Glutamatergic neuron (in vitro differentiated cells): ENCODE results near the gene USE1. TPM values are rescaled to one million over a fixed set of nuclear protein-coding genes. Genes with fewer than 3 reads are reported as not detected.

Experiments
- DNase-seq: peaks from one replicate; pipeline ENCODE4 v3.0.0; 2022
- H3K27ac Mint-ChIP-seq: one replicate; pipeline ENCODE4 v1.8.0; 2020; ENCODE audit warnings: mild to moderate bottlenecking, mixed read lengths, inconsistent platforms; ENCODE audit not compliant: unreplicated experiment
- H3K27me3 Mint-ChIP-seq: one replicate; pipeline ENCODE4 v1.8.0; 2020; ENCODE audit warnings: mild to moderate bottlenecking, moderate library complexity, mixed read lengths, inconsistent platforms; ENCODE audit not compliant: unreplicated experiment
- H3K36me3 Mint-ChIP-seq: one replicate; pipeline ENCODE4 v1.8.0; 2020; ENCODE audit warnings: mild to moderate bottlenecking, mixed read lengths, inconsistent platforms; ENCODE audit not compliant: unreplicated experiment
- H3K4me1 Mint-ChIP-seq: one replicate; pipeline ENCODE4 v1.8.0; 2020; ENCODE audit warnings: mild to moderate bottlenecking, low read depth, mixed read lengths, inconsistent platforms; ENCODE audit not compliant: unreplicated experiment
- H3K4me3 Mint-ChIP-seq: one replicate; pipeline ENCODE4 v1.8.0; 2020; ENCODE audit warnings: mild to moderate bottlenecking, mixed read lengths, inconsistent platforms; ENCODE audit not compliant: unreplicated experiment
- H3K9me3 Mint-ChIP-seq: one replicate; pipeline ENCODE4 v1.8.0; 2020; ENCODE audit warnings: mild to moderate bottlenecking, moderate library complexity, mixed read lengths, inconsistent platforms; ENCODE audit not compliant: unreplicated experiment
- total RNA-seq: library from RNA; stranded (reverse); fragmentation: NEBNext Ultra II Directional; extraction: Animal tissue kit (Norgen Biotek cat#: 25700); gene quantifications from one replicate; pipeline ENCODE4 v1.2.1, GENCODE V29; 2021; ENCODE audit not compliant: unreplicated experiment
- TF ChIP-seq, protein P1 (sequence below): fragments of 200-600 bp; sonication (generic); IDR thresholded peaks from one replicate; pipeline ENCODE4 v1.5.0; 2021; ENCODE audit not compliant: partially characterized antibody, unreplicated experiment

USE1 gene
- total RNA-seq, 1 donor from 2014 or later: 14.9 TPM

DNA sequence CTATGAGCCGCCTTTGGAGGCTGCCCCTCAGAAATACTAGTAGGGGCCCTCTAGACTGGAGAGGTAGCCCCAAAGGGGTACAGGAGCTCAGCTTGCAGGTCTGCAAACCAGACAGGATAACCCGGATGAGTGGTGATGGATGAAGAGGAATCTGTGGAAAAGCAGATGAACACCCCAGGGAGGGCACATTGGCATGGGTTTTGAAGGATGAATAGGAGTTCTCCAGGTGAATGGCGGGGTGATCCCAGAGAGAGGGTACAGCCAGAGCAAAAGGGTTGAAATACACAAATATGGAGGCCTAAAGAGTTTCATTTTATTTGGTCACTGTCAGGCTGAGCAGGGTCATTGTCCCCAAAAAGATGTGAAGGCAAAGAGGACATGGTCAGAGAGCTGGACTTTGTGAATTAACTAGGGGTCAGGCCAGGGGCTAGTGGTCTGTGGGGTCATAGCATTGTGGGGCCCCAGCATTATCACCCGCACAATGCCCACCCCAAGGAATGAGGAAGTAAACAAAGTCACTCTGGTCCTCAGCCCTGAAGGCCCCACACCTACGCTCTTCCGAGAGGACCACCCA is 25.8 kb downstream of the USE1 start:
- no peak for DNase-seq
- Mint-ChIP-seq H3K36me3 (no peaks in the 10 kb centered on the region), H3K9me3 (peaks cover 6% of the 10 kb centered on the region), H3K4me3 (peak overlapping the region; percentile 55), H3K4me1 (peaks cover 7% of the 10 kb centered on the region), H3K27ac (peak overlapping the region; percentile 17), H3K27me3 (peaks cover 9% of the 10 kb centered on the region)
- TF ChIP-seq, protein P1, sequence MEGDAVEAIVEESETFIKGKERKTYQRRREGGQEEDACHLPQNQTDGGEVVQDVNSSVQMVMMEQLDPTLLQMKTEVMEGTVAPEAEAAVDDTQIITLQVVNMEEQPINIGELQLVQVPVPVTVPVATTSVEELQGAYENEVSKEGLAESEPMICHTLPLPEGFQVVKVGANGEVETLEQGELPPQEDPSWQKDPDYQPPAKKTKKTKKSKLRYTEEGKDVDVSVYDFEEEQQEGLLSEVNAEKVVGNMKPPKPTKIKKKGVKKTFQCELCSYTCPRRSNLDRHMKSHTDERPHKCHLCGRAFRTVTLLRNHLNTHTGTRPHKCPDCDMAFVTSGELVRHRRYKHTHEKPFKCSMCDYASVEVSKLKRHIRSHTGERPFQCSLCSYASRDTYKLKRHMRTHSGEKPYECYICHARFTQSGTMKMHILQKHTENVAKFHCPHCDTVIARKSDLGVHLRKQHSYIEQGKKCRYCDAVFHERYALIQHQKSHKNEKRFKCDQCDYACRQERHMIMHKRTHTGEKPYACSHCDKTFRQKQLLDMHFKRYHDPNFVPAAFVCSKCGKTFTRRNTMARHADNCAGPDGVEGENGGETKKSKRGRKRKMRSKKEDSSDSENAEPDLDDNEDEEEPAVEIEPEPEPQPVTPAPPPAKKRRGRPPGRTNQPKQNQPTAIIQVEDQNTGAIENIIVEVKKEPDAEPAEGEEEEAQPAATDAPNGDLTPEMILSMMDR: no peak

DNA sequence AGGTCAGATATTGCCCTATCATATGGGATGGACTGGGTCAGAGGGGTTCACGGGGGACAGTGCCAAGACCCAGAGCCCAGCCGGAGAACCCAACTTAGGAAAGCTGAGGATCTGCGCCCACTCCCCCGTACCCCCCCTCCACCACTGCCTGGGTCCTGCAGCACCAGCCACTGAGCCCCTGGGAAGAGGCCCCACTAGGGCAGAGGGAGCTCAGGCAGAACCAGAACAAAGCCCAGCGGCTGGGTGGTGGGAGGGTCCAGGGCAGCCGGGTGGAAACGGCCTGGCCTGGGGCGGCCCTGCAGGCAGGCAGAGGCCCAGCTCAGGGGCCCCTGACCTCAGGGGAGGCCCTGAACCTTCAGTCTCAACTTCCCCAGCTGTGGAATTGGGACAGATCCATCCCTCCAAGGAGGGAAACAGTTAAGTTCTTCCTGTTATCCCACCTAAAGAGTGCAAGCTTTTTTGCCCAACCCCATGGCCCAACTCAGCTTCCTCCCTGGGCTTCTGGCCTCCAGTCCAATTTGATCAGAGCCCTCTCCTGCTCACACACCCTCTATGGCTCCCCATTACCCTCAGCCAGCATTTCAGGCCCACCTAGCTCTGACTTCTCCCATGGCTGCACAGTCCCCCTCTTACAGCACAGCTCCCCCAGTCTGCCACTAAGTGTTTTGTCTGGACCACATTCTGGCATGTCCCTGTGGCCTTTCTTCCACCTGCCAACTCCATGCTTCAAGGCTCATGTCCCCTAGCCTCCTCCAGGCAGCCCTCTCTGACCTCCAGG is 27.5 kb downstream of the USE1 start:
- TF ChIP-seq, protein P1: no peak
- Mint-ChIP-seq H3K36me3 (no peaks in the 10 kb centered on the region), H3K27me3 (peaks cover 12% of the 10 kb centered on the region), H3K27ac (peak overlapping the region; percentile 65), H3K4me3 (peak overlapping the region; percentile 96), H3K4me1 (peaks cover 13% of the 10 kb centered on the region), H3K9me3 (peaks cover 11% of the 10 kb centered on the region)
- no peak for DNase-seq

DNA sequence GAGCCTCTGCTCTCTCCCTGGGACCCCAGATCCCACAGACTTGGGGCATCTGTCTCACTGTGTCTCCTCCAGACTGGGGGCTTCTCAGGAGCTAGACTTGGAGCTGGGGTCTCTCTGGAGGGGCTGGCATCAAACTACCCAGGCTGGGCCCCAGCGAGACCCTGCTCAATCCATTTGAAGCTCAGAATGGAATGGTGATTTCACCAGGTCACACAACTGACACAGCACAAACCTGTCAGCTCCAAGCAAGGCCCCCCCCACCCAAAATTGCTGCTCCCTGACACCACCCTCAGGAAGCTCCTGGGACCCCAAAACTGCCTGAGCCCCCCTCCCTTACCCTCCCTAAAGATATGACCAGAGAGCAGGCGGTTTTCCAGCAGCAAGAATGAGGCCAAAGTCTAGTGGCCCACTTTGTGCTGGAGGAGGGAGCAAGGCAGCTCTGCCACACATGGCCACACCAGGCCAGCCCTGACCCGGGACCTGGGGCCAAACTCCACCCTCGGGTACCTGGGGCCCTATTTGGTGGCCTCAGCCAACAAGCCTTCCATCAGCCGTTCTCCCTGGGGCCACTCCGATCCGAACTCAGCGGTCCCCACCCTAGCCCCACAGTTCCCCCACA is 28.2 kb downstream of the USE1 start:
- Mint-ChIP-seq H3K9me3 (peaks cover 8% of the 10 kb centered on the region), H3K36me3 (no peaks in the 10 kb centered on the region), H3K4me3 (peak overlapping the region; percentile 96), H3K27me3 (peaks cover 11% of the 10 kb centered on the region), H3K27ac (peak overlapping the region; percentile 96), H3K4me1 (peaks cover 17% of the 10 kb centered on the region)
- no peak for DNase-seq
- TF ChIP-seq, protein P1: no peak

DNA sequence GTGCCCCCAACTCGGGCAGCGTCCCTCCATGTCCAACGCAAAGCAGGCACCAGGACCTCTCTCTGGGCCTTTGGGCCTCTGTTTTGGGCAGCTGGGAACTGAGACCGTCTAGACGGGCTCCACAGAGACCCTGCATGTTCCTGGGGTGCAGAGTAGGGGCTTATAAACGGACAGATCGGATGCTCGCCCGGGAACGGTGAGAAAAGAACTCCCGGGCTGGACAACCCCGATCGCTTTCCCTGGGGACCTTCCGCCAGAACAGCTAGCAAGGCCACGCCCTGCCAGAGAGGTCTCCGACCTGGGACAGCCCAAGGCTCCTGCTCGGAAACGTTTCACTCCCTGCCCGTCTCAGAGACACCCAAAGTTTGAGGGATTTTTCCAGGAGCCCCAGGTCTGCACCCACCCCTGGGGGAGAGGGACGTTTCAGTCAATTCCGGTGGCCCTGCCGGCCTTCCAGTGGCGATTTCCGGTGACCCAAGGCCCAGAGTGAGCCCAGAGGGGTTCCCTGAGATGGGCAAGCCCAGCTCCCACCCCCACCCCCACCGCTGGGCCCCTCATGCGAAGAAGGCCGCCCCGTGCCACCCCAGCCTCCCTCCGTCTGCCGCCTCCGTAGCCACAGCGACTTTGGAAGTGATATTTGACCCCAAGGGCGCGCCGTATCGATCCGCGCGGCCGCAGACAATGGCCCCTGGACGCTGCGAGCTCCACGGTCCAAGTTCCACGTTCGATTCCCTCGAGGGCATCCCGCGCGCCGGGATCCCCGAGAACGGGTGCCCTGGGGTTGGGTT is 28.9 kb downstream of the USE1 start:
- H3K27ac Mint-ChIP-seq: peak overlapping the region; percentile 96
- peak; percentile 83 for DNase-seq
- H3K4me3 Mint-ChIP-seq: peak overlapping the region; percentile 96
- H3K9me3 Mint-ChIP-seq: peaks cover 7% of the 10 kb centered on the region
- TF ChIP-seq, protein P1: no peak
- H3K4me1 Mint-ChIP-seq: peaks cover 17% of the 10 kb centered on the region
- peaks cover 12% of the 10 kb centered on the region for H3K27me3 Mint-ChIP-seq
- H3K36me3 Mint-ChIP-seq: no peaks in the 10 kb centered on the region
